Lung (tissue), 12 donors: ENCODE measurements around the gene LRRC71. TPM values are rescaled to one million over a fixed set of nuclear protein-coding genes. Genes with fewer than 3 reads are reported as not detected.

Source experiments
- ATAC-seq: fragments of 200-7000 bp; cut with Tn5 transposase; one replicate; pipeline ENCODE4 v1.9.1; 2020; ENCODE audit warnings: moderate number of reproducible peaks; ENCODE audit not compliant: insufficient read depth, low FRiP score
- DNase-seq, 3 donors: peaks; one replicate each; pipeline ENCODE4 v3.0.0-alpha.2; 2013 to 2017
- H3K27ac ChIP-seq, 2 donors: one replicate each; pipeline ENCODE4 v1.5.1; 2013; ENCODE audit warnings: mild to moderate bottlenecking in 2 of 2, moderate library complexity in 2 of 2, control low read depth in 1 of 2, inconsistent platforms in 1 of 2, low read depth in 1 of 2, low read length in 1 of 2
- H3K27me3 ChIP-seq, 3 donors: one replicate each; pipeline ENCODE4 v1.5.1; 2013; ENCODE audit warnings: low read length in 2 of 3; ENCODE audit not compliant: control insufficient read depth in 3 of 3, insufficient read depth in 3 of 3
- H3K36me3 ChIP-seq, 4 donors: one replicate each; pipeline ENCODE4 v1.5.1; 2013; ENCODE audit warnings: low read length in 4 of 4, mild to moderate bottlenecking in 1 of 4, moderate library complexity in 1 of 4; ENCODE audit not compliant: control insufficient read depth in 4 of 4, insufficient read depth in 4 of 4
- H3K4me1 ChIP-seq, 5 donors: one replicate each; pipeline ENCODE4 v1.5.1; 2013; ENCODE audit warnings: low read length in 5 of 5, mild to moderate bottlenecking in 2 of 5, moderate library complexity in 1 of 5; ENCODE audit not compliant: control insufficient read depth in 5 of 5, insufficient read depth in 5 of 5
- H3K4me3 ChIP-seq: one replicate; pipeline ENCODE4 v1.5.1; 2013; ENCODE audit warnings: mild to moderate bottlenecking, control low read depth, moderate library complexity
- H3K9ac ChIP-seq, 2 donors: one replicate each; pipeline ENCODE4 v1.5.1; 2013; ENCODE audit warnings: low read length in 2 of 2, control low read depth in 1 of 2; ENCODE audit not compliant: insufficient read depth in 1 of 2
- H3K9me3 ChIP-seq, 4 donors: one replicate each; pipeline ENCODE4 v1.5.1; 2013; ENCODE audit warnings: low read length in 3 of 4, mild to moderate bottlenecking in 1 of 4, moderate library complexity in 1 of 4; ENCODE audit not compliant: control insufficient read depth in 4 of 4, insufficient read depth in 3 of 4
- CTCF ChIP-seq: IDR thresholded peaks from 2 replicates; pipeline ENCODE4 v1.5.1; 2012; ENCODE audit warnings: mild to moderate bottlenecking; ENCODE audit errors: control extremely low read depth, extremely low read depth
- WGBS, 2 donors: extraction: QIAGEN DNeasy Blood & Tissue Kit; methylation state at CpG; one replicate each; pipeline ENCODE4 v1.1.7; 2013; 5-methylcytosine and 5-hydroxymethylcytosine counted together
- polyA plus RNA-seq, 2 donors: library from polyadenylated mRNA; stranded (reverse); fragments of 200-250 nt; gene quantifications; one replicate each; pipeline ENCODE4 v1.2.1, GENCODE V29; 2013
- total RNA-seq, 2 donors: library from RNA; depleted of rRNA in 1 of 2; stranded (reverse); fragments of >200 nt in 1 of 2; gene quantifications; one replicate each; pipeline ENCODE4 v1.2.1, GENCODE V29; 2014 to 2021
- donor health status: control.
- donor health status: control.
- donor health status: Bipolar disorder and iron deficiency.
- donor health status: healthy.
- donor health status: DM: yes; HTN: yes; CAD: no.

The LRRC71 gene
- total and polyA plus RNA-seq, 4 donors: 3.4 to 17.2 (median 4.2) TPM

- 83 to 88% methylated on average over 2 to 3 of the region's 3 CpGs for WGBS, 2 donors
- ATAC-seq (no peak), DNase-seq (no peak)
- Histone ChIP-seq H3K36me3 (peaks cover 20 to 79% (median 39%) of the 10 kb centered on the region in 4 donors), H3K4me3 (no peak overlapping the region), H3K4me1 (no peaks in the 10 kb centered on the region), H3K9ac (no peak overlapping the region), H3K9me3 (no peaks in the 10 kb centered on the region), H3K27ac (no peak overlapping the region), H3K27me3 (no peaks in the 10 kb centered on the region)
- TF ChIP-seq CTCF: no peak
These were observed 21.7 kb downstream of the LRRC71 start for GRCh38 chr1:156942176-156942575.

GRCh38 chr1:156942576-156942975 lies 22.1 kb downstream of the LRRC71 start:
- Histone ChIP-seq H3K27me3 (no peaks in the 10 kb centered on the region), H3K36me3 (peaks cover 24 to 78% (median 39%) of the 10 kb centered on the region in 4 donors), H3K27ac (no peak overlapping the region), H3K9ac (no peak overlapping the region), H3K4me3 (no peak overlapping the region), H3K9me3 (no peaks in the 10 kb centered on the region), H3K4me1 (no peaks in the 10 kb centered on the region)
- WGBS, 2 donors: 91 to 93% methylated on average over 7 of the region's 7 CpGs
- TF ChIP-seq CTCF: no peak
- ATAC-seq (no peak), DNase-seq (no peak)

- Histone ChIP-seq H3K4me3 (no peak overlapping the region), H3K9me3 (no peaks in the 10 kb centered on the region)
- no peak for DNase-seq
These were observed 23.3 kb downstream of the LRRC71 start for GRCh38 chr1:156943756-156944155.

More at GRCh38 chr1:156943756-156944155, 23.3 kb downstream of the LRRC71 start:
- H3K27ac ChIP-seq: no peak overlapping the region
- H3K27me3 ChIP-seq: no peaks in the 10 kb centered on the region
- ATAC-seq: no peak
- H3K4me1 ChIP-seq: no peaks in the 10 kb centered on the region
- WGBS, 2 donors: 94 to 96% methylated on average over 3 of the region's 3 CpGs
- no peak for TF ChIP-seq CTCF
- H3K9ac ChIP-seq: no peak overlapping the region
- H3K36me3 ChIP-seq: peaks cover 27 to 77% (median 45%) of the 10 kb centered on the region in 4 donors
